Hepatocyte (in vitro differentiated cells): ENCODE data around the gene MRAP2. TPM values are rescaled to one million over a fixed set of nuclear protein-coding genes. Genes with fewer than 3 reads are reported as not detected.

Experiments
- DNase-seq: peaks from one replicate; pipeline ENCODE4 v3.0.0-alpha.2; 2016; ENCODE audit warnings: low spot score
- H2AFZ ChIP-seq: fragments of 200-600 bp; sonication (generic); 2 replicates; pipeline ENCODE4 v1.6.0; 2016; ENCODE audit warnings: antibody characterized with exemption, mild to moderate bottlenecking
- H3K27ac ChIP-seq: fragments of 200-600 bp; sonication (generic); 2 replicates; pipeline ENCODE4 v1.5.1; 2016; ENCODE audit warnings: mild to moderate bottlenecking
- H3K27me3 ChIP-seq: fragments of 200-600 bp; sonication (generic); 2 replicates; pipeline ENCODE4 v1.6.1; 2016
- H3K36me3 ChIP-seq: fragments of 200-600 bp; sonication (generic); replicated peaks from 2 replicates; pipeline ENCODE4 v1.5.1; 2016; ENCODE audit warnings: low read depth; ENCODE audit not compliant: insufficient read depth
- H3K4me1 ChIP-seq: fragments of 200-600 bp; sonication (generic); 2 replicates; pipeline ENCODE4 v1.5.1; 2016; ENCODE audit warnings: mild to moderate bottlenecking, moderate library complexity; ENCODE audit not compliant: insufficient read depth
- H3K4me2 ChIP-seq: fragments of 200-600 bp; sonication (generic); 2 replicates; pipeline ENCODE4 v1.6.0; 2016
- H3K4me3 ChIP-seq: fragments of 200-600 bp; sonication (generic); 2 replicates; pipeline ENCODE4 v1.5.1; 2016; ENCODE audit warnings: mild to moderate bottlenecking
- H3K79me2 ChIP-seq: fragments of 200-600 bp; sonication (generic); 2 replicates; pipeline ENCODE4 v1.6.0; 2017; ENCODE audit warnings: mild to moderate bottlenecking
- H3K9me2 ChIP-seq: fragments of 200-600 bp; sonication (generic); replicated peaks from 2 replicates; pipeline ENCODE4 v1.6.0; 2017; ENCODE audit warnings: mild to moderate bottlenecking; ENCODE audit not compliant: insufficient read depth
- H3K9me3 ChIP-seq: fragments of 200-600 bp; sonication (generic); 2 replicates; pipeline ENCODE4 v1.5.1; 2016; ENCODE audit warnings: low read depth, mild to moderate bottlenecking
- H4K20me1 ChIP-seq: fragments of 200-600 bp; sonication (generic); 2 replicates; pipeline ENCODE4 v1.6.0; 2016; ENCODE audit warnings: mild to moderate bottlenecking; ENCODE audit not compliant: insufficient read depth, poor library complexity, severe bottlenecking
- EZH2 ChIP-seq: fragments of 200-600 bp; sonication (generic); IDR thresholded peaks from 2 replicates; pipeline ENCODE4 v1.6.1; 2016; ENCODE audit warnings: antibody characterized with exemption, mild to moderate bottlenecking, borderline replicate concordance
- EZH2phosphoT487 ChIP-seq: fragments of 200-600 bp; sonication (generic); IDR thresholded peaks from one replicate; pipeline ENCODE4 v1.6.1; 2018; ENCODE audit warnings: antibody characterized with exemption, mild to moderate bottlenecking, low read depth, moderate library complexity; ENCODE audit not compliant: unreplicated experiment, severe bottlenecking
- WGBS: methylation state at CpG from one replicate; pipeline ENCODE4 v1.1.6; 2016; ENCODE audit warnings: low lambda C conversion rate; ENCODE audit errors: missing lambda C conversion rate; 5-methylcytosine and 5-hydroxymethylcytosine counted together
- polyA plus RNA-seq: library from polyadenylated mRNA; unstranded; fragments of >200 nt; fragmentation: Nextera tagmentation; extraction: Ambion mirVana; gene quantifications from 2 replicates; pipeline ENCODE4 v1.2.1, GENCODE V29; 2016
- total RNA-seq: library from RNA; depleted of rRNA; stranded (reverse); fragments of >200 nt; gene quantifications from 2 replicates; pipeline ENCODE4 v1.2.3, GENCODE V29; 2014
- TF ChIP-seq, protein P1 (sequence below): fragments of 200-600 bp; sonication (generic); IDR thresholded peaks from 2 replicates; pipeline ENCODE4 v1.5.1; 2016; ENCODE audit warnings: antibody characterized with exemption, mild to moderate bottlenecking; ENCODE audit not compliant: poor library complexity

Gene MRAP2
- total and polyA plus RNA-seq, 2 experiments from 2014 or later: 2.2 to 2.5 TPM

DNA sequence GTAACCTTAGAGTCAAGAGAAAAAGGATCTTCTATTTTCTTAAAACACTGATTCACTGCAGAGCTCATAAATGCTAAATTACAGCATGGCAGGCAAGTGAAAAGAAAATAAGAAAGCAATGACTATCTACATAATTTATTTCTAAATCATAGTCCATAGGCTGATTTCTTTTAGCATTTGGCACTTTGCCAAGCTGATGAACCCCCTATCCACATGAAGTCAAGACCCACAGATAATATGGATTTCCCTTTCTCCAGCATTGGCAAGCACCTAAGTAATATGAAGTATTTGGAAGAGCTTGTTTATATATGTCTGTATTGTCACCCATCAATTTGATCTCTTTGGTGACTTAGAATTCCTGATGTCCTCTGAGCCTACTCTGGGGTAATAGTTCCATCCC is 47.9 kb upstream of the MRAP2 start:
- Histone ChIP-seq H3K9me2 (no peaks in the 10 kb centered on the region), H3K36me3 (no peaks in the 10 kb centered on the region), H2AFZ (no peak overlapping the region), H3K9me3 (no peaks in the 10 kb centered on the region), H3K79me2 (no peaks in the 10 kb centered on the region), H3K4me2 (no peak overlapping the region), H3K27me3 (no peaks in the 10 kb centered on the region), H4K20me1 (no peaks in the 10 kb centered on the region), H3K27ac (no peak overlapping the region), H3K4me1 (no peaks in the 10 kb centered on the region), H3K4me3 (no peak overlapping the region)
- DNase-seq: no peak
- TF ChIP-seq EZH2 (no peak), EZH2phosphoT487 (no peak)
- TF ChIP-seq, protein P1, sequence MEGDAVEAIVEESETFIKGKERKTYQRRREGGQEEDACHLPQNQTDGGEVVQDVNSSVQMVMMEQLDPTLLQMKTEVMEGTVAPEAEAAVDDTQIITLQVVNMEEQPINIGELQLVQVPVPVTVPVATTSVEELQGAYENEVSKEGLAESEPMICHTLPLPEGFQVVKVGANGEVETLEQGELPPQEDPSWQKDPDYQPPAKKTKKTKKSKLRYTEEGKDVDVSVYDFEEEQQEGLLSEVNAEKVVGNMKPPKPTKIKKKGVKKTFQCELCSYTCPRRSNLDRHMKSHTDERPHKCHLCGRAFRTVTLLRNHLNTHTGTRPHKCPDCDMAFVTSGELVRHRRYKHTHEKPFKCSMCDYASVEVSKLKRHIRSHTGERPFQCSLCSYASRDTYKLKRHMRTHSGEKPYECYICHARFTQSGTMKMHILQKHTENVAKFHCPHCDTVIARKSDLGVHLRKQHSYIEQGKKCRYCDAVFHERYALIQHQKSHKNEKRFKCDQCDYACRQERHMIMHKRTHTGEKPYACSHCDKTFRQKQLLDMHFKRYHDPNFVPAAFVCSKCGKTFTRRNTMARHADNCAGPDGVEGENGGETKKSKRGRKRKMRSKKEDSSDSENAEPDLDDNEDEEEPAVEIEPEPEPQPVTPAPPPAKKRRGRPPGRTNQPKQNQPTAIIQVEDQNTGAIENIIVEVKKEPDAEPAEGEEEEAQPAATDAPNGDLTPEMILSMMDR: no peak

DNA sequence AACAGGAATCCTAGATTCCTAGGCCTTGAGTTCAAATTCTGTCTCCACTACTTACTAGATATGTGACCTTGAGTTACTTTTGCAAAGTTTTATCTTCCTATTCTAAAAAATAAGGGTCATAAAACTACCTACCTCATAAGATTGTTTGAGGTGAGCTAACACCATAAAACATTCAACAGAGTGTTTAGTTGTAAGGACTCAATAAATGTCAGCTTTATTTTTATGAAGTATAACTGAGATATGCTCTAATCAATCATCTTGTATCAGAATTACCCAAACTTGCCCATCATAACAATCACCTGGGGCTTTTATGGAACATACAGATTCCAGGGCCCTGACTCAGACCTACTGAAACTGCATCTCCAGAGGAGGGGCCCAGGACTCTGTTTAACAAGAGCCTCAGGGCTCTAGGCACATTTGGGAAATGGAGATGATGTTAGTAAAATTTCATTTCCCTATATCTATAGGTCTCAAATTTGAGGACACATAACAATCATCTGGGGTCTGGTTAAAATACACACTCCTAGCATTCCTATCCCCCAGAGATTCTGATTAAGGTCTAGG is 35.5 kb upstream of the MRAP2 start:
- no peak for DNase-seq
- TF ChIP-seq, protein P1: no peak
- TF ChIP-seq EZH2 (no peak), EZH2phosphoT487 (no peak)
- H3K27ac ChIP-seq: no peak overlapping the region

DNA sequence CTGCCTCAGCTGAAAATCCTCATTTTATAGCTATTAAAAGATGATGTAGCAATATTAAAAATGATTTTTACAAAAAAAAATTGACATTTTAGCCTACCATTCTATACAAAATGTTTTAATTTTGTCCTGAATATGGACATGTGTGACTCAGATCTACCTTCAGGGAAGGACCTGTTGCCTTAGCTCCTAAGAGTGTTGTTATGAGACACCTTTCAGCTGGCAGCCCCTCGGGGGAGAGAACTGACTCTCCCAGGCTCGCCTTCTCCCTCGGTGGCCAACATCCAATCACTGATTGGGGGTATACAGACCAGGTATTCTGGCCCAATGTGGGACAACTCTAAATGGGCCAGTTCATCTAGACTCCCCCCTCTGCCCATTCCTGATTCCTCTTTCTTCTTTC is 32.5 kb upstream of the MRAP2 start:
- no peaks in the 10 kb centered on the region for H3K9me3 ChIP-seq
- 84% methylated on average over 3 of the region's 3 CpGs for WGBS
- H3K4me3 ChIP-seq: no peak overlapping the region
- H4K20me1 ChIP-seq: no peaks in the 10 kb centered on the region
- no peak for DNase-seq
- no peak overlapping the region for H2AFZ ChIP-seq
- H3K36me3 ChIP-seq: no peaks in the 10 kb centered on the region
- H3K9me2 ChIP-seq: no peaks in the 10 kb centered on the region
- H3K27me3 ChIP-seq: no peaks in the 10 kb centered on the region
- no peak overlapping the region for H3K4me2 ChIP-seq
- no peaks in the 10 kb centered on the region for H3K4me1 ChIP-seq
- TF ChIP-seq EZH2phosphoT487: no peak
- H3K79me2 ChIP-seq: no peaks in the 10 kb centered on the region
- H3K27ac ChIP-seq: no peak overlapping the region

More for the DNA sequence above, 35.5 kb upstream of the MRAP2 start:
- no peaks in the 10 kb centered on the region for H3K9me3 ChIP-seq
- H3K36me3 ChIP-seq: no peaks in the 10 kb centered on the region
- no peaks in the 10 kb centered on the region for H3K27me3 ChIP-seq
- no peak overlapping the region for H3K4me3 ChIP-seq
- H3K4me1 ChIP-seq: no peaks in the 10 kb centered on the region
- H3K4me2 ChIP-seq: no peak overlapping the region
- no peak overlapping the region for H2AFZ ChIP-seq
- no peaks in the 10 kb centered on the region for H3K79me2 ChIP-seq
- H3K9me2 ChIP-seq: no peaks in the 10 kb centered on the region
- no peaks in the 10 kb centered on the region for H4K20me1 ChIP-seq

DNA sequence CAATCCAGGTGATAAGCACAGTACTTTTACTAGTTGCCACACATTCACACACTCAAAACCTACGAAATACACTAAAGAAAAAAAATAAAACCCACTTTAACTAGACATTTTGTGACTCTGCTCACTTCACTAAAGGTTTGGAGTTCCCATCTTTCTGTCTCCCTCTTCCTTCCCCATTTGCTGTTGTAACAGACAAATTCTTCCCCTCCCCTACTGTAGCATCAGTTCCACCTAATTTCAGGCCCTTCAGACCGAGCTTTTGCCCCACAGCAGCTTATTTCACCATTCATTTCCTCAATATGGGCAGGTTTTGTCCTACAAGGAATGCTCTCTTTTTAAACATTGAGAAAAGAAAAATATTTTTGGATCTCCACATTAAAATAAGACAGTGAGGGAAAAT is 31.3 kb upstream of the MRAP2 start:
- no peaks in the 10 kb centered on the region for H3K9me3 ChIP-seq
- no peak overlapping the region for H2AFZ ChIP-seq
- H3K4me2 ChIP-seq: no peak overlapping the region
- H3K27me3 ChIP-seq: no peaks in the 10 kb centered on the region
- no peak for TF ChIP-seq EZH2phosphoT487
- TF ChIP-seq, protein P1: no peak
- TF ChIP-seq EZH2: no peak
- 82% methylated on average over 2 of the region's 2 CpGs for WGBS
- no peak overlapping the region for H3K4me3 ChIP-seq
- H4K20me1 ChIP-seq: no peaks in the 10 kb centered on the region
- no peaks in the 10 kb centered on the region for H3K4me1 ChIP-seq
- no peak for DNase-seq
- no peaks in the 10 kb centered on the region for H3K36me3 ChIP-seq
- no peaks in the 10 kb centered on the region for H3K9me2 ChIP-seq
- H3K79me2 ChIP-seq: no peaks in the 10 kb centered on the region
- H3K27ac ChIP-seq: no peak overlapping the region
